HFFc6 (cell line): Measurements from ENCODE around the gene ERCC6L2. TPM values are rescaled to one million over a fixed set of nuclear protein-coding genes. Genes with fewer than 3 reads are reported as not detected.

Experiments used
- DNase-seq: peaks from one replicate; pipeline ENCODE4 v3.0.0-alpha.2; 2018
- H3K27ac Mint-ChIP-seq: 2 replicates; pipeline ENCODE4 v1.8.0; 2020; ENCODE audit warnings: mild to moderate bottlenecking, mixed read lengths
- H3K27me3 Mint-ChIP-seq: 2 replicates; pipeline ENCODE4 v1.8.0; 2021; ENCODE audit warnings: mild to moderate bottlenecking, moderate library complexity, mixed read lengths; ENCODE audit not compliant: insufficient read depth
- H3K36me3 Mint-ChIP-seq: 2 replicates; pipeline ENCODE4 v1.8.0; 2021; ENCODE audit warnings: low read depth, mixed read lengths
- H3K4me1 Mint-ChIP-seq: 2 replicates; pipeline ENCODE4 v1.8.0; 2020; ENCODE audit warnings: low read depth, mixed read lengths
- H3K4me3 Mint-ChIP-seq: 2 replicates; pipeline ENCODE4 v1.8.0; 2020; ENCODE audit warnings: mild to moderate bottlenecking, moderate library complexity, mixed read lengths
- H3K9me3 Mint-ChIP-seq: 2 replicates; pipeline ENCODE4 v1.8.0; 2020; ENCODE audit warnings: mild to moderate bottlenecking, mixed read lengths
- CTCF ChIP-seq: fragments of 200-600 bp; sonication (generic); IDR thresholded peaks from 2 replicates; pipeline ENCODE4 v1.5.0; 2021; ENCODE audit warnings: antibody characterized with exemption, mild to moderate bottlenecking
- total RNA-seq, 6 experiments: library from RNA; stranded (reverse); fragmentation: NEBNext Ultra II Directional; extraction: Animal tissue kit (Norgen Biotek cat#: 25700); gene quantifications; 2 replicates in 1 of 6; 3 replicates in 5 of 6; pipeline ENCODE4 v1.2.3, GENCODE V29; 2021

The ERCC6L2 gene
- total RNA-seq, 6 experiments from 2014 or later: 26.2 to 31.4 (median 29.7) TPM

GRCh38 chr9:95962936-95963335 lies 87.4 kb downstream of the ERCC6L2 start:
- no peaks in the 10 kb centered on the region for H3K9me3 Mint-ChIP-seq
- H3K27ac Mint-ChIP-seq: no peak overlapping the region
- no peak overlapping the region for H3K4me3 Mint-ChIP-seq
- H3K4me1 Mint-ChIP-seq: no peaks in the 10 kb centered on the region
- TF ChIP-seq CTCF: no peak
- peaks cover 23% of the 10 kb centered on the region for H3K36me3 Mint-ChIP-seq
- H3K27me3 Mint-ChIP-seq: no peaks in the 10 kb centered on the region
- DNase-seq: no peak

GRCh38 chr9:95963659-95964058 lies 88.2 kb downstream of the ERCC6L2 start:
- H3K9me3 Mint-ChIP-seq: no peaks in the 10 kb centered on the region

GRCh38 chr9:95966306-95966705 lies 90.8 kb downstream of the ERCC6L2 start:
- DNase-seq: no peak
- no peaks in the 10 kb centered on the region for H3K4me1 Mint-ChIP-seq
- TF ChIP-seq CTCF: no peak

More at GRCh38 chr9:95963659-95964058, 88.2 kb downstream of the ERCC6L2 start:
- H3K27ac Mint-ChIP-seq: no peak overlapping the region
- H3K36me3 Mint-ChIP-seq: peaks cover 16% of the 10 kb centered on the region
- H3K27me3 Mint-ChIP-seq: no peaks in the 10 kb centered on the region
- no peak overlapping the region for H3K4me3 Mint-ChIP-seq
- H3K4me1 Mint-ChIP-seq: no peaks in the 10 kb centered on the region
- no peak for TF ChIP-seq CTCF
- DNase-seq: no peak

GRCh38 chr9:95970317-95970716 lies 94.8 kb downstream of the ERCC6L2 start:
- Mint-ChIP-seq H3K4me1 (no peaks in the 10 kb centered on the region), H3K27me3 (no peaks in the 10 kb centered on the region), H3K9me3 (no peaks in the 10 kb centered on the region), H3K4me3 (no peak overlapping the region), H3K27ac (no peak overlapping the region), H3K36me3 (peaks cover 26% of the 10 kb centered on the region)
- TF ChIP-seq CTCF: no peak
- DNase-seq: peak; percentile 5

More at GRCh38 chr9:95966306-95966705, 90.8 kb downstream of the ERCC6L2 start:
- Mint-ChIP-seq H3K36me3 (0 out of 2 replicates have a peak, but pooled peaks cover 4% of the 10 kb centered on the region), H3K27me3 (no peaks in the 10 kb centered on the region), H3K9me3 (no peaks in the 10 kb centered on the region), H3K4me3 (no peak overlapping the region), H3K27ac (no peak overlapping the region)

- H3K27ac Mint-ChIP-seq: no peak overlapping the region
Measured at GRCh38 chr9:95971815-95972214, 96.3 kb downstream of the ERCC6L2 start.

More at GRCh38 chr9:95971815-95972214, 96.3 kb downstream of the ERCC6L2 start:
- no peak overlapping the region for H3K4me3 Mint-ChIP-seq
- H3K36me3 Mint-ChIP-seq: peaks cover 26% of the 10 kb centered on the region
- H3K4me1 Mint-ChIP-seq: no peaks in the 10 kb centered on the region
- H3K9me3 Mint-ChIP-seq: no peaks in the 10 kb centered on the region
- DNase-seq: no peak
- H3K27me3 Mint-ChIP-seq: no peaks in the 10 kb centered on the region
- no peak for TF ChIP-seq CTCF
